ENCODE measurements around the gene CDKAL1. TPM values are rescaled to one million over a fixed set of nuclear protein-coding genes. Genes with fewer than 3 reads are reported as not detected.

The CDKAL1 gene
- total RNA-seq, 4 donors from 2014 or later, result 10.1 to 22.0 (median 12.5) TPM

DNA sequence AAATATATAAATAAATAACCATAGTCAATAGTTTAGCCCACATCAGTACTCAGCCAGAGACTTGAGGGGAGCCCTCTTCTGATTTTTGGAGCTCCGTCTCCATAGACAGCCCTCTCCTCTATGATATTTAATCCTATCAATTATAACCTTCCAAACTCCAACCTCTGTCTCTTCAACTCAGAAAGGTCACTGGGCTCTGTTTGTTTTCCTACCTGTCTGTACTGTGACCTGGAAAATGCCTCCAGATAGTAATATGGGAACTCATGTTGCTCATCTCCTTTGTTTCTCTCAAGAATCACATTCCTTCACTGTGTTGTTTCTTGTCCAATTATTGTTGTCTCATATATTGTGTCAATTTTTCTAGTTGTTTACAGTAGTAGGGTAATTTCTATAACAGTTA lies 409.7 kb downstream of the CDKAL1 start:
- H3K9me3 ChIP-seq, result no peaks in the 10 kb centered on the region
- H3K27me3 ChIP-seq, result no peaks in the 10 kb centered on the region
- no peak overlapping the region for H3K4me3 ChIP-seq
- H3K27ac ChIP-seq, result no peak overlapping the region
- no peaks in the 10 kb centered on the region for H3K36me3 ChIP-seq
- TF ChIP-seq, protein P1, sequence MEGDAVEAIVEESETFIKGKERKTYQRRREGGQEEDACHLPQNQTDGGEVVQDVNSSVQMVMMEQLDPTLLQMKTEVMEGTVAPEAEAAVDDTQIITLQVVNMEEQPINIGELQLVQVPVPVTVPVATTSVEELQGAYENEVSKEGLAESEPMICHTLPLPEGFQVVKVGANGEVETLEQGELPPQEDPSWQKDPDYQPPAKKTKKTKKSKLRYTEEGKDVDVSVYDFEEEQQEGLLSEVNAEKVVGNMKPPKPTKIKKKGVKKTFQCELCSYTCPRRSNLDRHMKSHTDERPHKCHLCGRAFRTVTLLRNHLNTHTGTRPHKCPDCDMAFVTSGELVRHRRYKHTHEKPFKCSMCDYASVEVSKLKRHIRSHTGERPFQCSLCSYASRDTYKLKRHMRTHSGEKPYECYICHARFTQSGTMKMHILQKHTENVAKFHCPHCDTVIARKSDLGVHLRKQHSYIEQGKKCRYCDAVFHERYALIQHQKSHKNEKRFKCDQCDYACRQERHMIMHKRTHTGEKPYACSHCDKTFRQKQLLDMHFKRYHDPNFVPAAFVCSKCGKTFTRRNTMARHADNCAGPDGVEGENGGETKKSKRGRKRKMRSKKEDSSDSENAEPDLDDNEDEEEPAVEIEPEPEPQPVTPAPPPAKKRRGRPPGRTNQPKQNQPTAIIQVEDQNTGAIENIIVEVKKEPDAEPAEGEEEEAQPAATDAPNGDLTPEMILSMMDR (IDR thresholded peaks at IDR 0.05), result no peak
- no peak for TF ChIP-seq POLR2A (IDR thresholded peaks at IDR 0.05)
- no peak for TF ChIP-seq EP300 (IDR thresholded peaks at IDR 0.05)
- no peak for TF ChIP-seq POLR2AphosphoS5 (IDR thresholded peaks at IDR 0.05)
- WGBS, result 100% methylated on average over 1 of the region's 1 CpG
- DNase-seq (ENCODE audit: low spot score in 2 of 2), result no peak
- no peaks in the 10 kb centered on the region for H3K4me1 ChIP-seq

DNA sequence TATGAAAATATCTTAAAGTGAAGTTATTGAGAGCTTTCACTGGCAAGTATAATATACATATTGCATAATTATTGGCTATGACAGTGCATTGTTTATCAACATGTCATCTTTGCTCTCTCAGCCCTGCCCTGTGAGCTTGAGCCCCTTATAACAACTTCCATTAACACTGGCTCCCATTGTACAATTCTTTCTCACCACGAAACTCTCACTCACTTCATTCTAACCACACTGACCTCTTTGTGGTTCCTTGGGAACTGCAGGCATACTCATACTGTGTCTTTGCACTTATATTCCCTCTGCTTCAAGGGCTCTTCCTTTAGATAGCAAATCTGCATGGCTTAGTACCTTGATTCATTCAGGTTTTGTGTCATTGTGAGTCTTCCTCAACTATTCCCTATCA lies 411.8 kb downstream of the CDKAL1 start:
- H3K9me3 ChIP-seq, result no peaks in the 10 kb centered on the region
- no peak overlapping the region for H3K27ac ChIP-seq
- no peaks in the 10 kb centered on the region for H3K4me1 ChIP-seq
- no peak for DNase-seq (ENCODE audit: low spot score in 2 of 2)
- TF ChIP-seq, protein P1 (IDR thresholded peaks at IDR 0.05), result no peak
- TF ChIP-seq POLR2A (IDR thresholded peaks at IDR 0.05) (no peak), EP300 (IDR thresholded peaks at IDR 0.05) (no peak), POLR2AphosphoS5 (IDR thresholded peaks at IDR 0.05) (no peak)
- no peaks in the 10 kb centered on the region for H3K36me3 ChIP-seq
- H3K4me3 ChIP-seq, result no peak overlapping the region
- WGBS, result 68% methylated on average over 1 of the region's 1 CpG
- H3K27me3 ChIP-seq, result no peaks in the 10 kb centered on the region

DNA sequence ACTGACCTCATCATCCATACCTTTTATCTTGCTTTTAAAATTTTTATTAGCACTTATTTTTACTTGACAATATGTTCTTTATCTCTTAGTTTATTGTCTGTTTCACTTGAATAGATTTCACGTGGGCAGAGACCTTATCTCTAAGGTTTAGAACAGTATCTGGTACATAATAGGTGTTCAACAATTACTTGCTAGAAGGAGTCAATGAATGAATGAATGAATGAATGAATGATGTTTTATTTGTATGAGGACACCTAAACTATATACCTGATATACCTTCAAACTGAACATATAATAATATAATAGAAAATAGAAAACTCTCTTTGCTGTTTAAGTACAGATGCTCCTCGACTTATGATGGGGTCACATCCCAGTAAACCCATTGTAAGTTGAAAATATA lies 412.6 kb downstream of the CDKAL1 start:
- no peaks in the 10 kb centered on the region for H3K36me3 ChIP-seq
- WGBS, result 94% methylated on average over 2 of the region's 2 CpGs
- no peak for DNase-seq (ENCODE audit: low spot score in 2 of 2)

DNA sequence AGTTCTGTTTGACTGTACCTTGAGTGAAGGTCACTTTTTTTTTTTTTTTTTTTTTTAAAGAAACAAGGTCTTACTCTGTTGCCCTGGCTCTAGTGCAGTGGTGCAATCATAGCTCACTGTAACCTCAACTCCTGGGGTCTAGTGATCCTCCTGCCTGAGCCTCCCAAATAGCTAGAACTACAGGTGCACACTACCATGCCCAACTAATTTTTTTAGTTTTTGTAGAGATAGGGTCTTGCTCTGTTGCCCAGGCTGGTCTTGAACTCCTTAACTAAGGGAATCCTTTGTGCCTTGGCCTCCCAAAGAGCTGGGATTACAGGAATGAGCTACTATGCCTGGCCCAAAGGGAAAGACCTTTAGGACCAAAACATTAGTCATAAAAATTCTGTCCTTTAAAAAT lies 413.7 kb downstream of the CDKAL1 start:
- no peaks in the 10 kb centered on the region for H3K9me3 ChIP-seq

More for the DNA sequence above, 412.6 kb downstream of the CDKAL1 start:
- Histone ChIP-seq H3K27me3 (no peaks in the 10 kb centered on the region), H3K4me3 (no peak overlapping the region), H3K27ac (no peak overlapping the region), H3K9me3 (no peaks in the 10 kb centered on the region), H3K4me1 (no peaks in the 10 kb centered on the region)
- TF ChIP-seq POLR2A (IDR thresholded peaks at IDR 0.05), result no peak

DNA sequence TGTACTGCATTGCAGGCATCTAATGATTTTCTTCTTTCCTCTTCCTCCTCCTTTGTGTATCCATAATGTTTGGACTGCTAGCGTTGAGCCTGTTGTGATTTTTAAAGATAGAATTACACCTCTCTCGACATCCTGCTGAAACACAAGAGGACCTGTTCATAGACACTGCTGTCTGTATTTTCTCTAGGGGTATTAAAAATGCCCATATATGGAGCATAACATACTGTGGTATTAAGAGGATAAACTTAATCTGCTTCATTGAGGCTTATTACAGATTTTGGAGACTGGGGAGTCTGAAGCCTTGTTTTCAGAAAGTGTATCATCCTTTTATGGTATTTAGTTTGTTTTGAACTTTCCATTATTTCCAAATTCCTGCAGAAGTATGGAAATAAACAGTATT lies 414.3 kb downstream of the CDKAL1 start:
- WGBS, result 72% methylated on average over 2 of the region's 2 CpGs

More for the DNA sequence above, 413.7 kb downstream of the CDKAL1 start:
- no peaks in the 10 kb centered on the region for H3K27me3 ChIP-seq
- no peak for TF ChIP-seq POLR2A (IDR thresholded peaks at IDR 0.05)
- TF ChIP-seq POLR2AphosphoS5 (IDR thresholded peaks at IDR 0.05), result no peak
- no peak for TF ChIP-seq EP300 (IDR thresholded peaks at IDR 0.05)
- TF ChIP-seq, protein P1 (IDR thresholded peaks at IDR 0.05), result no peak
- no peak overlapping the region for H3K4me3 ChIP-seq
- H3K4me1 ChIP-seq, result no peaks in the 10 kb centered on the region
- no peak for DNase-seq (ENCODE audit: low spot score in 2 of 2)
- no peak overlapping the region for H3K27ac ChIP-seq
- no peaks in the 10 kb centered on the region for H3K36me3 ChIP-seq

DNA sequence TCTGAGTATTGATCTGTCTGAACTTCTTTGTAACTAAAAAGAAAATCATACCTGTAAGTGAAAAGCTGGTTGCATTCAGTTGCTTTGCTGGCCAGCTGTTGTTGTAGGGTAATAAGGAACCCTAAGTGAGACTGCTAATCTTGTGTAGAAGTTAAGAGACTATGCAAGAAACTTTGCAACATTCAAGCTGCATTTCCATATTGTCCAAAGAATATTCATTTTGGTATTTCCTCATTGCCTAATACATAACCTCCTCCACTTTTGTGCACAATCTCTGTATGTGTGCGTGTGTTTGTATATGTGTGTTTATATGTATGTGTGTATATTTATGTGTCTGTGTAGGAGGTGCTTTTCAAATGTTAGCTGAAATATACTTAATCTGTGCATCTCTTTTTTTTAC lies 414.9 kb downstream of the CDKAL1 start:
- 91% methylated on average over 1 of the region's 1 CpG for WGBS
- H3K36me3 ChIP-seq, result no peaks in the 10 kb centered on the region

More for the DNA sequence above, 414.3 kb downstream of the CDKAL1 start:
- no peak overlapping the region for H3K27ac ChIP-seq
- H3K4me1 ChIP-seq, result no peaks in the 10 kb centered on the region
- no peaks in the 10 kb centered on the region for H3K27me3 ChIP-seq
- DNase-seq (ENCODE audit: low spot score in 2 of 2), result no peak
- no peak overlapping the region for H3K4me3 ChIP-seq
- H3K36me3 ChIP-seq, result no peaks in the 10 kb centered on the region
- no peaks in the 10 kb centered on the region for H3K9me3 ChIP-seq
- TF ChIP-seq, protein P1 (IDR thresholded peaks at IDR 0.05), result no peak
- no peak for TF ChIP-seq EP300 (IDR thresholded peaks at IDR 0.05)

More for the DNA sequence above, 414.9 kb downstream of the CDKAL1 start:
- Histone ChIP-seq H3K27ac (no peak overlapping the region), H3K27me3 (no peaks in the 10 kb centered on the region), H3K4me1 (no peaks in the 10 kb centered on the region), H3K4me3 (no peak overlapping the region), H3K9me3 (no peaks in the 10 kb centered on the region)
- no peak for TF ChIP-seq POLR2A (IDR thresholded peaks at IDR 0.05)
- TF ChIP-seq EP300 (IDR thresholded peaks at IDR 0.05), result no peak
- TF ChIP-seq, protein P1 (IDR thresholded peaks at IDR 0.05), result no peak
- TF ChIP-seq POLR2AphosphoS5 (IDR thresholded peaks at IDR 0.05), result no peak
- DNase-seq (ENCODE audit: low spot score in 2 of 2), result no peak
